ENCODE data around the gene EP300.
"Not testable (repeated sequence)": the region's sequence is repeated elsewhere in the genome, so short reads cannot be mapped to it uniquely, and the experiment has no call there.

Gene EP300

DNA sequence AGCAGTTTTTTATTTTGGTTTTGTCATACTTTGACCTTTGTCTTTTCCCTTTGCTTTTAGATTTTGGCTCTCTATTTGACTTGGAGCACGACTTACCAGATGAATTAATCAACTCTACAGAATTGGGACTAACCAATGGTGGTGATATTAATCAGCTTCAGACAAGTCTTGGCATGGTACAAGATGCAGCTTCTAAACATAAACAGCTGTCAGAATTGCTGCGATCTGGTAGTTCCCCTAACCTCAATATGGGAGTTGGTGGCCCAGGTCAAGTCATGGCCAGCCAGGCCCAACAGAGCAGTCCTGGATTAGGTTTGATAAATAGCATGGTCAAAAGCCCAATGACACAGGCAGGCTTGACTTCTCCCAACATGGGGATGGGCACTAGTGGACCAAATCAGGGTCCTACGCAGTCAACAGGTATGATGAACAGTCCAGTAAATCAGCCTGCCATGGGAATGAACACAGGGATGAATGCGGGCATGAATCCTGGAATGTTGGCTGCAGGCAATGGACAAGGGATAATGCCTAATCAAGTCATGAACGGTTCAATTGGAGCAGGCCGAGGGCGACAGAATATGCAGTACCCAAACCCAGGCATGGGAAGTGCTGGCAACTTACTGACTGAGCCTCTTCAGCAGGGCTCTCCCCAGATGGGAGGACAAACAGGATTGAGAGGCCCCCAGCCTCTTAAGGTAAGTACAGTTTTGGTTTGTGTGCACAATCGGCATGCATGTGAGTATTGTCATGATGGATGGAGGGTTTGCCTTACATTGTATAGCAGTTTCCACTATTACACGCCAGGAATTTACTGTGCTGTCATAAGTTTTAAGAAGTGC is 25.0 kb downstream of the EP300 start:
- TF ChIP-seq, protein P1, sequence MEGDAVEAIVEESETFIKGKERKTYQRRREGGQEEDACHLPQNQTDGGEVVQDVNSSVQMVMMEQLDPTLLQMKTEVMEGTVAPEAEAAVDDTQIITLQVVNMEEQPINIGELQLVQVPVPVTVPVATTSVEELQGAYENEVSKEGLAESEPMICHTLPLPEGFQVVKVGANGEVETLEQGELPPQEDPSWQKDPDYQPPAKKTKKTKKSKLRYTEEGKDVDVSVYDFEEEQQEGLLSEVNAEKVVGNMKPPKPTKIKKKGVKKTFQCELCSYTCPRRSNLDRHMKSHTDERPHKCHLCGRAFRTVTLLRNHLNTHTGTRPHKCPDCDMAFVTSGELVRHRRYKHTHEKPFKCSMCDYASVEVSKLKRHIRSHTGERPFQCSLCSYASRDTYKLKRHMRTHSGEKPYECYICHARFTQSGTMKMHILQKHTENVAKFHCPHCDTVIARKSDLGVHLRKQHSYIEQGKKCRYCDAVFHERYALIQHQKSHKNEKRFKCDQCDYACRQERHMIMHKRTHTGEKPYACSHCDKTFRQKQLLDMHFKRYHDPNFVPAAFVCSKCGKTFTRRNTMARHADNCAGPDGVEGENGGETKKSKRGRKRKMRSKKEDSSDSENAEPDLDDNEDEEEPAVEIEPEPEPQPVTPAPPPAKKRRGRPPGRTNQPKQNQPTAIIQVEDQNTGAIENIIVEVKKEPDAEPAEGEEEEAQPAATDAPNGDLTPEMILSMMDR (IDR thresholded peaks at IDR 0.05; ENCODE audit: low read depth, low read length): no peak
- DNase-seq (ENCODE audit: extremely low read depth, low read depth): no peak

DNA sequence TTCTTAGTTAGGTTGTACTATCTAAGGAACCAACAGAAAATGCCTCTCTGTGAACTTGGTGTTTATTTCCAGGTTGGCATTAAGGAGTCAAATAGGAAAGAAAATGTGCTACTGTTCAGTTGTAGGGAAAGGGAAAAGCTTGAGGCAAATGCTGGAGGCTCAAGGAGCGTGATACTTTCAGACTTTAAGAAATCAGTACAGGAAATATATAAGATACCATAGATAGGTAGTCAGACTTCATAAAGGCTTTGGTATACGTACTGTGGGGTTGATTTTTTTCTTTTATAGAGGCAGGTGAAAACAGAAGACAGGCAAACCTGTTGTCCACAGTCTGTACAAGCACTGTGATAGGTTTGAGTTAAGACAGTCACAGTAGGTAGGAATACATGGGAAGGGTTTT is 30.8 kb downstream of the EP300 start:
- no peak for DNase-seq (ENCODE audit: extremely low read depth, low read depth)
- TF ChIP-seq, protein P1 (IDR thresholded peaks at IDR 0.05; ENCODE audit: low read depth, low read length): no peak

DNA sequence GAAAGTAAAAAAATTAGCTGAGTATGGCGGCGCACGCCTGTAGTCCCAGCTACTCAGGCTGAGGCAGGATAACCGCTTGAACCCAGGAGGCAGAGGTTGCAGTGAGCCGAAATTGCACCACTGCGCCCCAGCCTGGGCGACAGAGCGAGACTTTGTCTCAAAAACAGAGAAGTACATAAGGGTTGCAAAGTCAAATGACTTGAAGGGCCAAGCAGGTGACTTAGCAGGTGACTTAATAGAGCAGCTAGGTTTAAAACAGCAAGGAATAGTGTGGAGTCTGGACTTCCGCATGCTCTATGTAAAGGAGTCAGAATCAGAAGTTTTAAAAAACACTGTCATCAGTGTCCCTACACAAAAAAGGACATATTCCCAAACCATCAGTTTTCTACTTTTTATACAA is 31.7 kb downstream of the EP300 start:
- TF ChIP-seq, protein P1 (IDR thresholded peaks at IDR 0.05; ENCODE audit: low read depth, low read length): no peak
- DNase-seq (ENCODE audit: extremely low read depth, low read depth): no peak

DNA sequence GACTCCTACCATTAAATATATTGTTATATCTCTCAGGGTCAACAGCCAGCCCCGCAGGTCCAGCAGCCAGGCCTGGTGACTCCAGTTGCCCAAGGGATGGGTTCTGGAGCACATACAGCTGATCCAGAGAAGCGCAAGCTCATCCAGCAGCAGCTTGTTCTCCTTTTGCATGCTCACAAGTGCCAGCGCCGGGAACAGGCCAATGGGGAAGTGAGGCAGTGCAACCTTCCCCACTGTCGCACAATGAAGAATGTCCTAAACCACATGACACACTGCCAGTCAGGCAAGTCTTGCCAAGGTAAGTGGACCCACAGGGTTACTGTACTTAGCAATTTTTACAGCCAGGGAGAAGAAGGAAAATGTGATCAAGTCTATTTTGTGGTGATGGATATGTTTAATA is 35.1 kb downstream of the EP300 start:
- DNase-seq (ENCODE audit: extremely low read depth, low read depth): no peak
- TF ChIP-seq, protein P1 (IDR thresholded peaks at IDR 0.05; ENCODE audit: low read depth, low read length): no peak

DNA sequence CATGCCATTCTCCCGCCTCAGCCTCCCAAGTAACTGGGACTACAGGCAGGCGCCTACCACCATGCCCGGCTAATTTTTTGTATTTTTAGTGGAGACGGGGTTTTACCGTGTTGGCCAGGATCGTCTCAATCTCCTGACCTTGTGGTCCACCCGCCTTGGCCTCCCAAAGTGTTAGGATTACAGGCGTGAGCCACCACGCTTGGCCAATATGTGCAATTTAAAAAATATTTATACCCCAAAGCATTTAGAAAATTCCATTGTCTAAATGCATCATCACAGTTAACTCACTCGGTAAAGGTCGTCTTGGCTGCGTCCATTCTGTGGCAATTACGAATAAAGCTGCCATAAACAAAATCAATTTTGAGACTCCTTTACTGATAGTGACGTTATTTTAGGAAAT is 36.2 kb downstream of the EP300 start:
- TF ChIP-seq, protein P1 (IDR thresholded peaks at IDR 0.05; ENCODE audit: low read depth, low read length): no peak
- no peak for DNase-seq (ENCODE audit: extremely low read depth, low read depth)

DNA sequence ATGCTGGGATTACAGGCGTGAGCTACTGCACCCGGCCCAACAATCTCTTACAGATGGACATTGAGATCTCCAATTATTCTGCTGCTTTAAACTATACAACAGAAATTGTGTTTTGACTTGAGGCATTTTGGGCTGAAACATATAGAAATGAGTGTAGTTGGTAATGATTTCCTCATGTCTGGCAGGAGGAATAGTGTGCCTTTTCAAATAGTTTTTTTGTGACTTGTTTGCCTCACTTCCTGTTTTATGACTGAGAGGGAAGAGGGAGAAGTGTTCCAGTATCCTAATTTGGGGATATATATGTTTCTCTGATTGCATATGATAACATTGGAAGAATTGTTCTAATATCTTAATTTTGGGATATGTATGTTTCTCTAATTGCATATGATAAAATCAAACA is 40.2 kb downstream of the EP300 start:
- DNase-seq (ENCODE audit: extremely low read depth, low read depth): no peak
- TF ChIP-seq, protein P1 (IDR thresholded peaks at IDR 0.05; ENCODE audit: low read depth, low read length): no peak

DNA sequence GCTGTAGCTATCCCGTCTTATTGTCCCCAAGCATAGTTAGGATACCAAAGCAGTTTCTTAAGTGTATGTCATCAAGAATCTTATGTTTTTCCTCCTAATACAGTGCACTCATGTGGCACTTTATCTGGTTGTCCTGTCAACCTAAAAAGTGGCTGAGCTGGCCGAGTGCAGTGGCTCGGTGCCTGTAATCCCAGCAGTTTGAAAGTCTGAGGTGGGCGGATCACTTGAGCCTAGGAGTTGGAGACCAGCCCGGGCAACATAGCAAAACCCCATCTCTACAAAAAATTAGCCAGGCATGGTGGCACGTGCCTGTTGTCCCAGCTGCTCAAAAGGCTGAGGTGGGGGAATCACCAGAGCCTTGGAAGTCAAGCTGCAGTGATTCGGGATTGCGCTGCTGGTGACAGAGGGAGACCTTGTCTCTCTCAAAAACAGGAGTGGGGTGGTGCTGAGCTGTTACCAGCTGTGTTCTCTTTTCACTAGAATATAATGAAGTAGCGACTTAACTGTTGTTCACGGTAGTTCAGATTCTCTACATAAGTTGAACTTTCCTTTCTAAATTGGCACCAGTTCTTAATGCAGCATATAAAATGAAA is 48.1 kb downstream of the EP300 start:
- DNase-seq (ENCODE audit: extremely low read depth, low read depth): no peak
- TF ChIP-seq, protein P1 (IDR thresholded peaks at IDR 0.05; ENCODE audit: low read depth, low read length): no peak

DNA sequence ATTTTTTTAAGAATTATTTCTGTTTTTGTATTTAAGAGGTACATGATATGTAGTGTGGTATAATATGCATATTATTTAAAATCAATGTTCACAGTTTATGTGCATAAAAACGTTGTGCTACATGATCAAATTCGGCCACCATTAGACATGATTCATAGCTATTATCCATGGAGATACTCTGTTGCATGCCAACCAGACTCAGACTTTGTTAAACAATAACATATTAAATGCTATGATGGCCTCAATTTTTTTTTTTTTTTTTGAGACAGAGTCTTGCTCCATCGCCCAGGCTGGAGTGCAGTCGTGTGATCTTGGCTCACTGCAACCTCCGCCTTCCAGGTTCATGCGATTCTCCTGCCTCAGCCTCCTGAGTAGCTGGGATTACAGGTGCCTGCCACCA is 53.5 kb downstream of the EP300 start:
- not testable (repeated sequence) for DNase-seq (ENCODE audit: extremely low read depth, low read depth)

Measured in AG09319 (cell line).